Left hindlimb (tissue), 1 donor: ENCODE data around the gene SIPA1L2.

ENCODE experiments used
- DNase-seq: peaks from one replicate; pipeline ENCODE4 v3.0.0-alpha.2; 2018

Gene SIPA1L2

DNA sequence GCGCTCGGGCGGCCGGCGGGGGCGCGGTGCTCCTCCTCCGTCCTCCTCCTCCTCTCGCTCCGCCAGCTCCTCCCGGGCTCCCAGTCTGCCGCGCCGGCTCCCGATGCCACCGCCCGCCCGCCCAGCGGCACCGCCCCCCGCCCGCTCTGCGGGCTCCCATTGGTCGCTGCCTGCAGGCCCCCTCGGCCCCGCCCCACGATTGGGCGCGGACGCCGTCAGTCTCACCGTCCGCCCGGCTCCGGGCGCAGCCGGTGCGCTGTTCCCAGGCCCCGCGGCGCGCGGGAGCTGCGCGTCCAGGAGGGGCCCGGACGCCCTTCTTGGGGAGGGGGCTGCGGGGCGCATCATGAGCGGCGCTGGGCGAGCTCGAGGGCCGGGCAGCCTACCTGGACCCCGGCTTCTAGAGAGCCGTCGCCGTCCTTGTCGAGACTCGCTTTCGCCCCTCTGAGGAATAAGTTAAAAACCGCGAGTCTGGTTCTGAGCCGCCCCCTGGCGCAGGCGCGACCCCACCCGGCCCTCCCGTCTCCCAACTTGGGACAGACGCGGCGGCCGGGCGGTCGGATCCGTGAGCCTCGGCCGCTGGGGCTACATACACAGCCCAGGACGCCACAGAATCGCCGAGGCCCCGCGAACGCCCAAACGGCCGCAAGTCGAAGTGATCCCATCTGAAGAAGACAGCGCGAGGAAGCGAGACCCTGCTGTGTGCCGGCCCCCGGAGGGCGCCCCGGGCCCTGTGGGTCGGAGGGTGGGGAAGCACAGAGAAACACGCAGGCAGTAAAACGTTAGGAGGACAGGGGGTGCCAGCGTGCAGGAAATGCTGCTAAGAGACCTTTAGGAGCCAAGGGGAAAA, at the start of gene SIPA1L2:
SIPA1L2 (minus strand) TSS at position 87 of the 847 bp plus-strand sequence. CDS start 114,794 bp downstream, outside the sequence.
- peak; percentile 95 for DNase-seq

DNA sequence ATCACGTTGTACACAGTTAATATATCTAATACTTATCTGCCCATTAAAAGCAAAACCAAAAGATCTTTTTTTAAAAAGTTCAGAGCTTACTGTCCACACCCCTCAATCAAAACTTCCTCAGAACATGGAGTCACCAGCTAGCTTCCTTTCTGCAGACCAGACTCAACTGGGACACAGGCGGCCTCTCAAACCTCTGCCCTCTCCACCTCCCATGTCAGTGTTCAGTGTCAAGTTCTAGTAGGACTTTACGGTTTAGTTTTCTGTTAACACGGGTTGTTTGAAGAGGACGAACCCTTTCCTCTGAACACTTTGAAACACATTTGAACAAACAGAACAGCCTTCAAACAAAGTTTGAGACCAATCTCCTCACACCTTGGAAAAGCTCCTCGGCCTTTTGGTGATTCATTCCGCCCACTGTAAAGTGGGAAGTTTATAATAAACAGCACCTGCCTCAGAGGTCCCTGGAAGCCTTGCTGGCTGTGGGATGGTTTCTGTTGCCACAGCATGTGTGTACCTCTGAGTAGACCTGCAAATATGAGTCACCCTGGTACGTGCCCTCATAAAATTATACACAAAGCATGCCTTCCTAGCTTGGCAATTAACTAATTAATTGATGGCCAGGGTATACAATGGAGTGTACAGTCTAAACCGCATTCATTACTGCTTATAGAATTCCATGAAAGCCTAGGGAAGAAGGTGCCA, 48.4 kb upstream of the SIPA1L2 start:
- DNase-seq = no peak

DNA sequence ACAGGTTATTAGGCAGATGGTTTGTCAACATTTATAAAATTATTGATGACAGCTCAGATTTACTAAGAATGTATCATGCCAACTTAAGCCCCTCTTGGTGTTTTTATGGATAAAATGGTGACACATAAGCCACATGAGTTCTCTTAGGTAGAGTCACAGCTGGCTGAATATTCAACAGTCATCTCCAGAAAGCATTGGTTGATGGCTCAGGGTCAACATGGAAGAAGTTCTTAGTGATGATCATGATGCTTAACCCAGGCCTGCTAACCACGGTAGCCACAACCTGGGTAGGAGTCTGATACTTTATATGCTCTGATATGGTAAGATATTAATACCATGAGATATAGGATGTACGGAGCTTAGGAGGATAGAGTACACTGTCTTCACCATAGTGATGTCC, 46.4 kb upstream of the SIPA1L2 start:
- DNase-seq = no peak

- DNase-seq = no peak
These were observed 46.0 kb upstream of the SIPA1L2 start for GRCh38 chr1:232675898-232676297.

- DNase-seq = no peak
These were observed 45.3 kb upstream of the SIPA1L2 start for GRCh38 chr1:232675260-232675659.

DNA sequence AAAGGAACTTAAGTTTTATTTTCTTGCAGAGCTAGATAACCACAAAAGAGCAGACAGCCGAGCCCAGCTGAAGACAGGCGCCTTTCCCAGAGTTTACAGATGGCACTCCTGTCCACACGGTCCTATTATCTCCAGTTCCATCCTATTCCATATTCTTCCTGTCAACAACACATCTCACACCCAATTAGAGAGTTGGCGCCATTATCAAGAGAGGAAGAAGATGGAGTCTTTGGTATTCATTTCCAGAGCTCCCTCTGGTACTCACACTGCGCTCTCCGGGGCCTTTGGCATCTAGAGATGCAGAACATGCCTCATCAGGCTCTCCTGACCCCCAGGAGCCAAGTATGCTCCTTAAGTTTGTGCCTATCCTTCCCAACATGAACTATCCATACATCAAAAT, 43.3 kb upstream of the SIPA1L2 start:
- DNase-seq = no peak

GRCh38 chr1:232669981-232670747, 40.2 kb upstream of the SIPA1L2 start:
- DNase-seq = no peak

GRCh38 chr1:232667778-232668165, 37.8 kb upstream of the SIPA1L2 start:
- no peak for DNase-seq

- no peak for DNase-seq
These were observed 37.3 kb upstream of the SIPA1L2 start for GRCh38 chr1:232667094-232667777.

DNA sequence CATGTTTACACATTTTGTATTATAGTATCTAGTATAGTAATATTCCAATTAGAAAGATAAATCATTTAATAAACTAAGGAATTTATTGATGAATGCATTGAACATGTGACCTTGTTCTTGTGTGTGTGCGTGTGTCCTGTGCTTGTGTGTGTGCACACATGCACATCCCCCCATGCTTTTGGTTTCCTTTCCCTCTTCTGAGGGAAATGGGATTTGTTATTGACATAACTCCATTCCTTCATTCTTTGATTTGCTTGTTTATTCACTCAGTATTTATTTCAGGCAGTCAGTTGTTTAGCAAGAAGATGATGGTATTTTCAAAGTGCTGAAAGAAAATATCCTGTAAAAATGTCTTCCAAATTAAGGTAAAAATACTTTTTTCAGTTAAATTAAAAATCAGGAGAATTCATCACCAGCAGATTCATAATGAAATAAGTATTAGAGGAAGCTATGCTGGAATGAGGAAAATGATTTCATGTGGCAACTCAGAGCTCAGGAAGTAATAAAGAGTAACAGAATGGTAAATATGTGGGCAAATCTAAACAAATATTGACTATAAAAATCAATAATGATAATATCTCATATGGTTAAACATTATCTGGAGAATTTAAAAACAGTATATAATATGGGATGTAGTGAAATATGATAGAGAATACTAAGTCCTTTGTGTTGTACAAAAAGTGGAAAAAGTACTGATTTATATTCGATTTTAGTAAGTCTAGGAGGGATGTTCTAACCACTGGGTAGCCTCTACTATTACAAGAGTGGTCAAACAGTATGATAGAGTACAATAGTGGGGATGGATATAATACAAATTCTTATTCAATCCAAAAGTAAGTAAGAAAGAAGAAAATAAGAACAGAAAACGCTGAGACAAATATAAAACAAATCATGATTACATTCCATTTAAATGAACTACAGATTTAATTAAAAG, 35.2 kb upstream of the SIPA1L2 start:
- no peak for DNase-seq

GRCh38 chr1:232662910-232663309, 33.0 kb upstream of the SIPA1L2 start:
- DNase-seq = no peak

- DNase-seq = no peak
These were observed 28.5 kb upstream of the SIPA1L2 start for GRCh38 chr1:232658386-232658785.

DNA sequence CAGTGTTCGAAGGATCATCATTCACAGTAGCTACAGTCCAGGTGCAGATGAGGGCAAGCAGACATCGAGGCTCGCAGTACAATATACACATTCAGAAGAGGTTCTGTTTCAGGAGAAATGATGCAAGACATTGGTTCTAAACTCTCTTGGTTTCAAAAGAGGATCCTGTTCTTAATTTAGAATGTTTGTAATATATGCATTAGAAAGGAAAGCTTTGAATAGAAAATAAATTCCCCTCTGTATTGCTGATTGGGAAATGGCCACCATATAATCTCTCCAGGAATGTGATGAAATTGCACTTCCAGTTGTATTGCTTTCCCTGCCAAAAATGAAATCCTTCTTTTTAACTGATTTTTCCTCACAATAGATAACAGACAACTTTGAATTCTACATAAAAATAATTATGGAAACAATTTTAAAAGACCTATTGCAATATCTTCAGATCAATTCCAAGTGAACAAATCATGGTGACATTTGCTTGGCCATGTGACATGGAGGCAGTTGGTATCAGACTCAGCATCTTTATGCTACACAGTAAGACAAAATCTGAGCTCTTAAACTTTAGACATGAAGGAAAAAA, 27.6 kb upstream of the SIPA1L2 start:
- no peak for DNase-seq

- no peak for DNase-seq
These were observed 25.8 kb upstream of the SIPA1L2 start for GRCh38 chr1:232655746-232656085.

- no peak for DNase-seq
These were observed 25.3 kb upstream of the SIPA1L2 start for GRCh38 chr1:232655028-232655745.

GRCh38 chr1:232653789-232654188, 23.9 kb upstream of the SIPA1L2 start:
- no peak for DNase-seq

DNA sequence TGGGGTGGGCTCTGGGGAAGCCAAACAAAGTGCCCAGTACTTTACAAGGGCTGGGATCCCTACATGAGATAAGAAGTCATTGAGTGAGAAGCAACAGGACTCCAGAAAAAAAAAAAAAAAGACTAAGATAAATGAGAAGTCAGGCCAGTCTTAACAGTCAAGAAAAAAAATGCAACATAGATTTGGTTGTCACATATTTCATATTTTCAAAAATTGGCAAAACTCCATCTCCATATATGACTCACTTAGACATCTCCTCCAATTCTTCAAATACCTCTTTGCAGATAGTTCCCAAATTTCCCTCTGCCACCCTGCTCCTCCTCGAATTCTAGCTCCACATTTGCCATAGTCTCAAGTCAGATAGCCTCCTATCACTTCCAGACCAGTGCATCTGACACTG, 20.9 kb upstream of the SIPA1L2 start:
- no peak for DNase-seq

GRCh38 chr1:232650418-232650817, 20.5 kb upstream of the SIPA1L2 start:
- no peak for DNase-seq

- DNase-seq = no peak
These were observed 18.4 kb upstream of the SIPA1L2 start for GRCh38 chr1:232648316-232648715.

GRCh38 chr1:232644209-232644608, 14.3 kb upstream of the SIPA1L2 start:
- DNase-seq = no peak

DNA sequence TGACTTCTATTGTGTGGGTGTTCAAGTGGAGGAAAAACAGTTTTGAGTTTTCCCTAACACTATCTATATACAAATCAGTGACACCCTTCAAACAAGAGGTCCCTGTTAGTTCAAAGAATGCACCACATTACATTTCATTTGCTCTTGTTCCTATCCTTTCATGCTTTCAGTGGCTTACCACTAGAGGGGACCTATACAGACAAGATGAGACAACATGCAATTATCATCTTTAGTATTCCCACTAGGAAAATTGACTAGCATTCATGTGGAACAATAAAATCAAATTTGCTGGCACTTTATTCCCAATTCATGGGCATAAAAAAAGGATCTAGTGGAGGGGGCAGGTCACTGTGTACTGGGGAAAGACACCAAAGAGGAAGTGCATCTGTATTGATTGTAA, 13.3 kb upstream of the SIPA1L2 start:
- no peak for DNase-seq
